ENCODE measurements around the gene AGPS. TPM values are rescaled to one million over a fixed set of nuclear protein-coding genes. Genes with fewer than 3 reads are reported as not detected.

The AGPS gene
- total RNA-seq, 1 donor from 2014 or later, result 60.1 TPM

GRCh38 chr2:177471990-177472389 is 79.4 kb downstream of the AGPS start:
- Histone ChIP-seq H3K27me3 (ENCODE audit: low read depth) (no peaks in the 10 kb centered on the region), H3K4me1 (no peaks in the 10 kb centered on the region), H3K4me3 (no peak overlapping the region), H3K27ac (no peak overlapping the region), H3K36me3 (no peaks in the 10 kb centered on the region), H3K9me3 (peaks cover 14% of the 10 kb centered on the region)
- TF ChIP-seq CTCF (IDR thresholded peaks at IDR 0.05), result no peak
- ATAC-seq, result no peak
- no peak for DNase-seq
- intact Hi-C loops (cut with DNase I), result no loop called here

GRCh38 chr2:177474301-177474700 is 81.7 kb downstream of the AGPS start:
- Histone ChIP-seq H3K27me3 (ENCODE audit: low read depth) (no peaks in the 10 kb centered on the region), H3K36me3 (no peaks in the 10 kb centered on the region), H3K4me3 (no peak overlapping the region), H3K27ac (no peak overlapping the region), H3K9me3 (peaks cover 14% of the 10 kb centered on the region), H3K4me1 (no peaks in the 10 kb centered on the region)
- no peak for TF ChIP-seq CTCF (IDR thresholded peaks at IDR 0.05)
- intact Hi-C loops (cut with DNase I), result no loop called here
- no peak for ATAC-seq
- no peak for DNase-seq

- peaks cover 14% of the 10 kb centered on the region for H3K9me3 ChIP-seq
- intact Hi-C loops (cut with DNase I), result no loop called here
Observed at GRCh38 chr2:177474998-177475397, 82.4 kb downstream of the AGPS start.

GRCh38 chr2:177476897-177477296 is 84.3 kb downstream of the AGPS start:
- Histone ChIP-seq H3K36me3 (no peaks in the 10 kb centered on the region), H3K4me1 (no peaks in the 10 kb centered on the region), H3K4me3 (no peak overlapping the region), H3K27ac (no peak overlapping the region), H3K9me3 (peaks cover 9% of the 10 kb centered on the region), H3K27me3 (ENCODE audit: low read depth) (no peaks in the 10 kb centered on the region)
- no peak for DNase-seq
- intact Hi-C loops (cut with DNase I), result no loop called here
- ATAC-seq, result no peak
- TF ChIP-seq CTCF (IDR thresholded peaks at IDR 0.05), result no peak

More at GRCh38 chr2:177474998-177475397, 82.4 kb downstream of the AGPS start:
- H3K27ac ChIP-seq, result no peak overlapping the region
- H3K4me1 ChIP-seq, result no peaks in the 10 kb centered on the region
- no peaks in the 10 kb centered on the region for H3K27me3 ChIP-seq (ENCODE audit: low read depth)
- H3K4me3 ChIP-seq, result no peak overlapping the region
- ATAC-seq, result no peak
- no peak for DNase-seq
- H3K36me3 ChIP-seq, result no peaks in the 10 kb centered on the region
- no peak for TF ChIP-seq CTCF (IDR thresholded peaks at IDR 0.05)

DNA sequence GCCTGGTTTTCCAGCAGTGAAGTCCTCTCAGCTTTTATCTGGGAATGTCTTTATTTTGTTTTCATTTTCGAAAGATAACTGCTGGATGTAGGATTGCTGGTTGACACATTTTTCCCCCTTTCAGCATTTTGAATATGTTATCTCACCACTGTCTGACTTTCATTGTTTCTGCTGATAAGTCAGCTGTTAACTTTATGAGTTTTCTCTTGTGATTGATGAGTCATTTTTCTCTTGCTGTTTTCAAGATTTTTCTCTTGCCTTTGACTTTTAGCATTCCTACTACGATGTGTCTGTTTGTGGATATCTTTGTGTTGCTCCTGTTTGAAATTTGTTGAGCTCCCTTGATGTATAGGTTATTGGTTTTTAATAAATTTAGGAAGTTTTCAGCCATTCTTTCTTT is 85.5 kb downstream of the AGPS start:
- H3K36me3 ChIP-seq, result peaks cover 4% of the 10 kb centered on the region
- TF ChIP-seq CTCF (IDR thresholded peaks at IDR 0.05), result no peak

GRCh38 chr2:177478907-177479306 is 86.3 kb downstream of the AGPS start:
- no peak for TF ChIP-seq CTCF (IDR thresholded peaks at IDR 0.05)
- intact Hi-C loops (cut with DNase I), result no loop called here
- Histone ChIP-seq H3K27ac (no peak overlapping the region), H3K27me3 (ENCODE audit: low read depth) (no peaks in the 10 kb centered on the region), H3K4me3 (no peak overlapping the region), H3K9me3 (no peaks in the 10 kb centered on the region), H3K36me3 (peaks cover 5% of the 10 kb centered on the region), H3K4me1 (no peaks in the 10 kb centered on the region)
- ATAC-seq (no peak), DNase-seq (no peak)

More for the DNA sequence above, 85.5 kb downstream of the AGPS start:
- H3K9me3 ChIP-seq, result no peaks in the 10 kb centered on the region
- H3K27ac ChIP-seq, result no peak overlapping the region
- ATAC-seq (no peak), DNase-seq (no peak)
- H3K4me1 ChIP-seq, result no peaks in the 10 kb centered on the region
- H3K27me3 ChIP-seq (ENCODE audit: low read depth), result no peaks in the 10 kb centered on the region
- H3K4me3 ChIP-seq, result no peak overlapping the region
- intact Hi-C loops (cut with DNase I), result no loop called here
